AG08395 (cell line): Measurements from ENCODE around the gene DIMT1.

Experiments used
- DNase-seq: peaks from one replicate; pipeline ENCODE4 v3.0.0; 2012; ENCODE audit warnings: mixed read lengths, low spot score

DIMT1 gene

GRCh38 chr5:62369039-62369438, 34.7 kb downstream of the DIMT1 start:
- no peak for DNase-seq

DNA sequence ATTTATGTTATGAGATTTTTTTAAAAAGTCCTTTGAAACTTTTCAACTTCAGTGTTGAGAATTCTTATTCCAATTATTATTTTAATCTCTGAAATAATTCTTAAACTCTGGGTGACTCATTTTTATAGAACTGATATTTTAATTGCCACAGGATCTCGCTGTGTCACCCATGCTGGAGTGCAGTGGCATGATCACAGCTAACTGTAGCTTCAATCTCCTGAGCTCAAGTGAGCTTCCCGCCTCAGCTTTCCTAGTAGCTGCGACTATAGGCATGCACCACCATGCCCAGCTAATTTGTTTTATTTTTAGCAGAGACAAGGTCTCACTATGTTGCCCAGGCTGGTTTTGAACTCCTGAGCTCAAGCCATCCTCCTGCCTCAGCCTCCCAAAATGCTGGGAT, 41.0 kb downstream of the DIMT1 start:
- DNase-seq: no peak

GRCh38 chr5:62354028-62354874, 49.5 kb downstream of the DIMT1 start:
- peak; percentile 36 for DNase-seq

- DNase-seq: no peak
Measured at GRCh38 chr5:62348723-62349481, 54.8 kb downstream of the DIMT1 start.

GRCh38 chr5:62347928-62348327, 55.8 kb downstream of the DIMT1 start:
- DNase-seq: no peak

DNA sequence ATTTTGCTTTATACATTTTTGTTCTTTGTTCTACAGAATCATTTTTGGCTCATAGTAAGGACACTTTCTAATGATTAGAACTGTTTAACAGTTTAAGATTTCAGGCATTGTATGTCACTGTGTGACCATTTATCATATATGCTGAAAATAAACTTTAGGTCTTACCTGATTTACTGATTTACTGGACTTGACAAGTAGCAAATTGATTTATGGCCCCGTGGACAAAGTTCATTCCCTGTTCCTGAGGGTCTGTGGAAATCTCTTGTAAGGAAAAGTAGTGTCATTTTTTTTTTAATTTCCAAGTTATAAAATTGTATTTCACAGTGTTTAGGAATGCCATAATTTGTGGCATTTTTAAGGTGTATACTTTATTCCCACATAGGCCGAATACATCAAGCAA, 57.0 kb downstream of the DIMT1 start:
- no peak for DNase-seq

DNA sequence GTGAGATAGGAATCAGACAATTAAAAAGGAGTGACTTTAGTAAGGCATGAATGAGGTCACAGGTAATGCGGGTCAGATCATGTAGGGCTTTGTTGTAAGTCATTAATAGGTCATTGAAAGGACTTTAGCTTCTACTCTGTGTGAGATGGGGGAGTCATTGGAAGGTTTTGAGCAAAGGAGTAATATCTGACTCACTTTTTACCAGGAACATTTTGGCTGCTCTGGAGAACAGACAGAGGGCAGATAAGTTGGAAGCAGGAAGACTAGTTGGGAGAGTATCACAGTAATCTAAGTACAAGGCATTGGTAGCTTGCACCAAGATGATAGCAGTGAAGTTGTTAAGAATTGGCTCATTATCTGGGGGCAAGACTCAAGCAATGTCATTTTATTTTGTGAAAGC, 60.3 kb downstream of the DIMT1 start:
- DNase-seq: peak; percentile 7

- DNase-seq: no peak
Measured at GRCh38 chr5:62342476-62342837, 61.2 kb downstream of the DIMT1 start.

- DNase-seq: no peak
Measured at GRCh38 chr5:62341783-62342475, 61.8 kb downstream of the DIMT1 start.

GRCh38 chr5:62340979-62341378, 62.7 kb downstream of the DIMT1 start:
- no peak for DNase-seq

DNA sequence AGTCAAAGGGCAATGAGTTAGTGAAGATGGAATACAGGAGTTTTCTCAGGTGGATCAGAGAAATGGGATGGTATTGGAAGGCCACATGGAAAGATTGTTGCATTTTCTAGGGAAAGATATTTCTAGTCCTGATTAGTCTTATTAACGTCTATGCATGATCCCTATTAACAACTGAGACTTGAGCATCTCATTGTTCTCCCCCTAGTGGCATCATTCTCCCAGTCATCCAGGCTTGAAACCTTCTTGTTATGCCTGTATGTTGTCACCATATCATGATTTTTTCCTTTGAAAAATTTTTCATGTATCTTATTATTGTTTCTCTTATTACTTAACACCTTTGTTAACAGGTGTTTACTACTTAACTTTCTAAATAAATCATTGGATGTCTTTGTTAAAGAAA, 63.3 kb downstream of the DIMT1 start:
- no peak for DNase-seq
